Cardiac muscle cell (in vitro differentiated cells and primary cell): ENCODE measurements around the gene C17orf113. TPM values are rescaled to one million over a fixed set of nuclear protein-coding genes. Genes with fewer than 3 reads are reported as not detected.

ENCODE experiments used
- DNase-seq, 2 donors: peaks; one replicate each; pipeline versions ENCODE4 v3.0.0 to v3.0.0-alpha.2; 2010 to 2017; ENCODE audit warnings: low read depth in 1 of 2, low spot score in 1 of 2
- H3K27ac ChIP-seq: fragments of 200-600 bp; sonication (generic); 2 replicates; pipeline ENCODE4 v1.5.1; 2016
- H3K27me3 ChIP-seq: fragments of 200-600 bp; sonication (generic); 2 replicates; pipeline ENCODE4 v1.6.0; 2016; ENCODE audit warnings: control low read depth
- H3K36me3 ChIP-seq: fragments of 200-600 bp; sonication (generic); 2 replicates; pipeline ENCODE4 v1.5.1; 2016; ENCODE audit warnings: control low read depth
- H3K4me1 ChIP-seq: fragments of 200-600 bp; sonication (generic); 2 replicates; pipeline ENCODE4 v1.8.1; 2017; ENCODE audit warnings: low read depth, mild to moderate bottlenecking, mixed run types
- H3K4me3 ChIP-seq: fragments of 200-600 bp; sonication (generic); 2 replicates; pipeline ENCODE4 v1.5.1; 2016; ENCODE audit warnings: mild to moderate bottlenecking
- H3K9me3 ChIP-seq: fragments of 200-600 bp; sonication (generic); 2 replicates; pipeline ENCODE4 v1.5.1; 2017; ENCODE audit warnings: low read depth, mild to moderate bottlenecking, control low read depth
- CTCF ChIP-seq: IDR thresholded peaks from 2 replicates; pipeline ENCODE4 v1.5.1; 2012; ENCODE audit warnings: low read depth, mild to moderate bottlenecking, low read length
- polyA plus RNA-seq: library from polyadenylated mRNA; unstranded; fragments of >200 nt; fragmentation: Nextera tagmentation; extraction: Ambion mirVana; gene quantifications from 2 replicates; pipeline ENCODE4 v1.2.1, GENCODE V29; 2016
- total RNA-seq: library from RNA; depleted of rRNA; stranded (reverse); fragments of >200 nt; gene quantifications from 2 replicates; pipeline ENCODE4 v1.2.3, GENCODE V29; 2016

Gene C17orf113
- total and polyA plus RNA-seq, 2 experiments from 2014 or later, result 4.7 to 7.6 TPM

- H3K4me1 ChIP-seq, result peaks cover 7% of the 10 kb centered on the region
- peak in 1 of 2 donors; percentile 28 for DNase-seq
- no peak overlapping the region for H3K27ac ChIP-seq
- no peaks in the 10 kb centered on the region for H3K27me3 ChIP-seq
- no peak for TF ChIP-seq CTCF
- no peaks in the 10 kb centered on the region for H3K36me3 ChIP-seq
- H3K9me3 ChIP-seq, result no peaks in the 10 kb centered on the region
- H3K4me3 ChIP-seq, result no peak overlapping the region
Observed at GRCh38 chr17:42053731-42054500, 3.5 kb upstream of the C17orf113 start.

- no peaks in the 10 kb centered on the region for H3K9me3 ChIP-seq
- peaks cover 10% of the 10 kb centered on the region for H3K4me1 ChIP-seq
- TF ChIP-seq CTCF, result no peak
- H3K4me3 ChIP-seq, result no peak overlapping the region
- H3K27ac ChIP-seq, result no peak overlapping the region
- no peaks in the 10 kb centered on the region for H3K27me3 ChIP-seq
- no peaks in the 10 kb centered on the region for H3K36me3 ChIP-seq
- DNase-seq, result no peak
Observed at GRCh38 chr17:42052346-42052877, 2.0 kb upstream of the C17orf113 start.

- Histone ChIP-seq H3K4me3 (no peak overlapping the region), H3K27me3 (no peaks in the 10 kb centered on the region), H3K9me3 (no peaks in the 10 kb centered on the region), H3K4me1 (peaks cover 10% of the 10 kb centered on the region), H3K27ac (no peak overlapping the region), H3K36me3 (no peaks in the 10 kb centered on the region)
- no peak for DNase-seq
- TF ChIP-seq CTCF, result no peak
Observed at GRCh38 chr17:42051645-42052044, 1.2 kb upstream of the C17orf113 start.

- no peaks in the 10 kb centered on the region for H3K27me3 ChIP-seq
- TF ChIP-seq CTCF, result no peak
- H3K4me1 ChIP-seq, result peaks cover 10% of the 10 kb centered on the region
- peak overlapping the region; percentile 96 for H3K4me3 ChIP-seq
- no peak for DNase-seq
- H3K27ac ChIP-seq, result no peak overlapping the region
- no peaks in the 10 kb centered on the region for H3K9me3 ChIP-seq
- no peaks in the 10 kb centered on the region for H3K36me3 ChIP-seq
Observed at GRCh38 chr17:42051013-42051400, 606 bp upstream of the C17orf113 start.

- H3K27me3 ChIP-seq, result no peaks in the 10 kb centered on the region
- H3K4me3 ChIP-seq, result peak overlapping the region; percentile 96
- peaks cover 17% of the 10 kb centered on the region for H3K4me1 ChIP-seq
- H3K9me3 ChIP-seq, result no peaks in the 10 kb centered on the region
- TF ChIP-seq CTCF, result no peak
- no peak overlapping the region for H3K27ac ChIP-seq
- no peak for DNase-seq
- no peaks in the 10 kb centered on the region for H3K36me3 ChIP-seq
Observed at GRCh38 chr17:42049834-42050392, 488 bp downstream of the C17orf113 start.
